BJ (cell line): ENCODE data around the gene IQCN. TPM values are rescaled to one million over a fixed set of nuclear protein-coding genes. Genes with fewer than 3 reads are reported as not detected.
A peak's percentile ranks its signal among the peaks of the same experiment; 100 is the strongest.

Source experiments
- CTCF ChIA-PET: fragments of 350-600 bp; formaldehyde crosslinking; extraction: SDS; loops from one replicate; lab custom pipeline; 2021; ENCODE audit warnings: antibody characterized with exemption, inconsistent platforms; lab: Yijun Ruan, JAX
- POLR2A ChIA-PET: fragments of 300-600 bp; sonication (Branson Sonifier 250); formaldehyde crosslinking; extraction: SDS; loops from one replicate; lab custom pipeline; 2021; ENCODE audit warnings: antibody characterized with exemption; lab: Charles Lee
- DNase-seq: peaks from one replicate; pipeline ENCODE4 v3.0.0-alpha.2; 2011; ENCODE audit warnings: low read depth
- H3K27me3 ChIP-seq: 2 replicates; pipeline ENCODE4 v1.6.0; 2011; ENCODE audit warnings: low read length; ENCODE audit not compliant: control insufficient read depth, insufficient read depth
- H3K36me3 ChIP-seq: 2 replicates; pipeline ENCODE4 v1.5.1; 2011; ENCODE audit warnings: low read length; ENCODE audit not compliant: control insufficient read depth, insufficient read depth
- H3K4me3 ChIP-seq: 2 replicates; pipeline ENCODE4 v1.5.1; 2011; ENCODE audit warnings: low read depth, mild to moderate bottlenecking, control low read depth, low read length
- CTCF ChIP-seq: IDR thresholded peaks from 2 replicates; pipeline ENCODE4 v1.5.1; 2011; ENCODE audit warnings: low read depth, mild to moderate bottlenecking, control low read depth, inconsistent platforms, low read length, moderate library complexity; ENCODE audit not compliant: insufficient read depth
- polyA plus RNA-seq: library from polyadenylated mRNA; depleted of rRNA; stranded (reverse); fragments of >200 nt; gene quantifications from 2 replicates; pipeline ENCODE4 v1.2.3, GENCODE V29; 2011

IQCN gene
- polyA plus RNA-seq, 1 experiment: 1.5 TPM

- POLR2A ChIA-PET: interaction anchor here (0.6 to 0.7 kb wide), 2 partner anchors 27 to 93 kb away, joined by 3 read pairs; no protein-coding TSS in a partner anchor
- DNase-seq: no peak
- Histone ChIP-seq H3K27me3 (peaks cover 5% of the 10 kb centered on the region), H3K4me3 (no peak overlapping the region), H3K36me3 (no peaks in the 10 kb centered on the region)
- 0 out of 2 replicates have a peak, but pooled peaks have one; percentile 5 for TF ChIP-seq CTCF
- CTCF ChIA-PET: interaction anchor here (0.6 to 6.6 kb wide), 9 partner anchors 24 to 162 kb away, joined by 3 to 109 read pairs (median 4); partner anchors contain the start of genes MPV17L2 and RAB3A
These were observed 19.4 kb downstream of the IQCN start for GRCh38 chr19:18254546-18255503.

- TF ChIP-seq CTCF: no peak
- ChIA-PET POLR2A (no interaction called here), CTCF (interaction anchor here (0.8 to 6.6 kb wide), 8 partner anchors 8 to 86 kb away, joined by 4 to 109 read pairs (median 13); partner anchors contain the start of genes MPV17L2 and RAB3A)
- Histone ChIP-seq H3K27me3 (peaks cover 5% of the 10 kb centered on the region), H3K4me3 (no peak overlapping the region), H3K36me3 (no peaks in the 10 kb centered on the region)
- no peak for DNase-seq
These were observed 20.5 kb downstream of the IQCN start for GRCh38 chr19:18253716-18254115.

GRCh38 chr19:18253130-18253529, 21.1 kb downstream of the IQCN start:
- POLR2A ChIA-PET: no interaction called here
- no peaks in the 10 kb centered on the region for H3K36me3 ChIP-seq
- H3K27me3 ChIP-seq: peaks cover 5% of the 10 kb centered on the region
- no peak for DNase-seq
- no peak overlapping the region for H3K4me3 ChIP-seq
- TF ChIP-seq CTCF: no peak
- CTCF ChIA-PET: interaction anchor here (1.5 to 6.6 kb wide), 12 partner anchors 9 to 95 kb away, joined by 3 to 109 read pairs (median 13); partner anchors contain the start of genes MPV17L2 and RAB3A

GRCh38 chr19:18252370-18252717, 21.9 kb downstream of the IQCN start:
- H3K36me3 ChIP-seq: no peaks in the 10 kb centered on the region
- no peak for TF ChIP-seq CTCF
- no peak overlapping the region for H3K4me3 ChIP-seq
- ChIA-PET POLR2A (no interaction called here), CTCF (interaction anchor here (0.7 to 6.6 kb wide), 35 partner anchors 9 to 1075 kb away, joined by 3 to 109 read pairs (median 5); partner anchors contain the start of genes IQCN, MPV17L2, PDE4C and RAB3A)
- DNase-seq: no peak
- peaks cover 5% of the 10 kb centered on the region for H3K27me3 ChIP-seq
